Upper lobe of left lung (tissue), 4 donors: ENCODE results near the gene UBE2U.

Experiments
- CTCF ChIP-seq, 6 experiments: fragments of 450-650 bp in 4 of 6; fragments of 200-600 bp in 2 of 6; sonication (generic) in 2 of 6; IDR thresholded peaks; one replicate each; pipeline ENCODE4 v1.5.1; 2016 to 2019; ENCODE audit warnings: antibody characterized with exemption in 6 of 6
- EP300 ChIP-seq, 4 donors: sonication (generic); formaldehyde crosslinking; IDR thresholded peaks; one replicate each; pipeline ENCODE4 v1.5.1; 2017; ENCODE audit warnings: antibody characterized with exemption in 4 of 4, control low read depth in 2 of 4
- POLR2A ChIP-seq, 4 donors: fragments of 450-650 bp; IDR thresholded peaks; one replicate each; pipeline ENCODE4 v1.5.1; 2016 to 2017; ENCODE audit warnings: antibody characterized with exemption in 4 of 4, mild to moderate bottlenecking in 2 of 4

- TF ChIP-seq CTCF (IDR thresholded peaks at IDR 0.05) (no peak), POLR2A (IDR thresholded peaks at IDR 0.05) (no peak), EP300 (IDR thresholded peaks at IDR 0.05) (no peak)
Observed at GRCh38 chr1:64302194-64302593, 98.8 kb downstream of the UBE2U start.
